HepG2 (cell line): Measurements from ENCODE around the gene MED25. TPM values are rescaled to one million over a fixed set of nuclear protein-coding genes. Genes with fewer than 3 reads are reported as not detected.
A peak's percentile ranks its signal among the peaks of the same experiment; 100 is the strongest.

ENCODE experiments used
- CCAR2 ChIP-seq: fragments of 200-400 bp; formaldehyde crosslinking; optimal IDR thresholded peaks from 2 replicates; pipeline ENCODE3; 2018; ENCODE audit warnings: low read depth, mild to moderate bottlenecking, low read length, moderate library complexity
- MXD1 ChIP-seq: sonication (generic); formaldehyde crosslinking; IDR thresholded peaks from 2 replicates; pipeline ENCODE4 v1.4.0; 2020; ENCODE audit warnings: mild to moderate bottlenecking, missing genetic modification reagents
- RARA ChIP-seq: IDR thresholded peaks from 2 replicates; pipeline ENCODE4 v1.6.1; 2016; ENCODE audit warnings: missing genetic modification reagents, missing compliant biosample characterization
- SP140L ChIP-seq: sonication (generic); formaldehyde crosslinking; IDR thresholded peaks from 2 replicates; pipeline ENCODE4 v1.4.0; 2020; ENCODE audit warnings: missing genetic modification reagents, borderline replicate concordance
- TBP ChIP-seq: sonication (generic); formaldehyde crosslinking; IDR thresholded peaks from 2 replicates; pipeline ENCODE4 v1.5.0; 2020; ENCODE audit warnings: missing genetic modification reagents
- ZBTB40 ChIP-seq, 2 experiments: fragments of 450-650 bp in 1 of 2; sonication (generic) in 1 of 2; formaldehyde crosslinking in 1 of 2; IDR thresholded peaks; 2 replicates each; pipeline versions ENCODE4 v1.6.1 to v1.8.0; 2016 to 2022; ENCODE audit warnings: antibody characterized with exemption in 1 of 2, mild to moderate bottlenecking in 1 of 2, missing genetic modification reagents in 1 of 2
- ZNF136 ChIP-seq: sonication (generic); formaldehyde crosslinking; IDR thresholded peaks from 2 replicates; pipeline ENCODE4 v1.8.1; 2022; ENCODE audit warnings: low read depth, mild to moderate bottlenecking, moderate library complexity, missing genetic modification reagents
- ZNF263 ChIP-seq: sonication (generic); formaldehyde crosslinking; IDR thresholded peaks from 2 replicates; pipeline ENCODE4 v1.4.0; 2020; ENCODE audit warnings: missing genetic modification reagents
- ZNF333 ChIP-seq: sonication (generic); formaldehyde crosslinking; IDR thresholded peaks from 2 replicates; pipeline ENCODE4 v1.4.0; 2020; ENCODE audit warnings: mild to moderate bottlenecking, missing genetic modification reagents, borderline replicate concordance
- ZNF383 ChIP-seq: sonication (generic); formaldehyde crosslinking; IDR thresholded peaks from 2 replicates; pipeline ENCODE4 v1.4.0; 2020; ENCODE audit warnings: missing genetic modification reagents, mild to moderate bottlenecking, borderline replicate concordance
- ZNF777 ChIP-seq: sonication (generic); formaldehyde crosslinking; IDR thresholded peaks from 2 replicates; pipeline ENCODE4 v1.4.0; 2020; ENCODE audit warnings: missing genetic modification reagents
- polyA plus RNA-seq, 8 experiments: library from polyadenylated mRNA; depleted of rRNA in 3 of 8; stranded (reverse) in 7 of 8; unstranded in 1 of 8; fragments of >200 nt; fragmentation: Illumina TruSeq in 4 of 8; extraction: Trizol in 4 of 8; gene quantifications; 2 replicates each; pipeline versions ENCODE4 v1.2.1 to v1.2.3, GENCODE V29; 2011 to 2016; ENCODE audit warnings: low read depth in 4 of 8, missing spikeins in 1 of 8, mixed read lengths in 1 of 8; ENCODE audit not compliant: insufficient read depth in 1 of 8
- total RNA-seq, 5 experiments: library from RNA; depleted of rRNA; stranded (reverse); fragments of >200 nt; fragmentation: Illumina TruSeq; extraction: Trizol; gene quantifications; 2 replicates each; pipeline ENCODE4 v1.2.3, GENCODE V29; 2016; ENCODE audit warnings: low read depth in 1 of 5
- TF ChIP-seq, protein P1 (sequence below): sonication (generic); formaldehyde crosslinking; IDR thresholded peaks from 2 replicates; pipeline ENCODE4 v1.9.0; 2021; ENCODE audit warnings: missing genetic modification reagents, mild to moderate bottlenecking, borderline replicate concordance
- TF ChIP-seq, protein P2 (sequence below): sonication (generic); formaldehyde crosslinking; IDR thresholded peaks from 2 replicates; pipeline ENCODE4 v1.4.0; 2020; ENCODE audit warnings: missing genetic modification reagents, mild to moderate bottlenecking, borderline replicate concordance
- TF ChIP-seq, protein P3 (sequence below): sonication (generic); formaldehyde crosslinking; IDR thresholded peaks from 2 replicates; pipeline ENCODE4 v1.8.0; 2022; ENCODE audit warnings: mild to moderate bottlenecking, missing genetic modification reagents, moderate library complexity

Gene MED25
- total and polyA plus RNA-seq, 2 of the 13 experiments (the other 11 are each of a cell fraction or from before 2014, with no cell fraction given) = 11.1 to 15.1 TPM

GRCh38 chr19:49875857-49876421, 57.9 kb downstream of the MED25 start (continued):
- TF ChIP-seq ZBTB40 (IDR thresholded peaks at IDR 0.05) (peak; percentile 40; the same call in 1 of the 2 replicates), ZBTB40 (CRISPR knock-in tag; IDR thresholded peaks at IDR 0.05) (no peak; the same call in 1 of the 2 replicates), CCAR2 (no peak), SP140L (0 out of 2 replicates have a peak, but pooled peaks have one; percentile 6), MXD1 (CRISPR knock-in tag) (no peak; the same call in 1 of the 2 replicates), ZNF263 (CRISPR knock-in tag) (peak; percentile 97), RARA (CRISPR knock-in tag) (no peak), TBP (CRISPR knock-in tag) (no peak), ZNF136 (CRISPR knock-in tag) (no peak), ZNF333 (no peak), ZNF383 (CRISPR knock-in tag) (no peak), ZNF777 (peak; percentile 32)
- TF ChIP-seq, protein P1, sequence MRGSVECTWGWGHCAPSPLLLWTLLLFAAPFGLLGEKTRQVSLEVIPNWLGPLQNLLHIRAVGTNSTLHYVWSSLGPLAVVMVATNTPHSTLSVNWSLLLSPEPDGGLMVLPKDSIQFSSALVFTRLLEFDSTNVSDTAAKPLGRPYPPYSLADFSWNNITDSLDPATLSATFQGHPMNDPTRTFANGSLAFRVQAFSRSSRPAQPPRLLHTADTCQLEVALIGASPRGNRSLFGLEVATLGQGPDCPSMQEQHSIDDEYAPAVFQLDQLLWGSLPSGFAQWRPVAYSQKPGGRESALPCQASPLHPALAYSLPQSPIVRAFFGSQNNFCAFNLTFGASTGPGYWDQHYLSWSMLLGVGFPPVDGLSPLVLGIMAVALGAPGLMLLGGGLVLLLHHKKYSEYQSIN = no peak
- TF ChIP-seq, protein P2, sequence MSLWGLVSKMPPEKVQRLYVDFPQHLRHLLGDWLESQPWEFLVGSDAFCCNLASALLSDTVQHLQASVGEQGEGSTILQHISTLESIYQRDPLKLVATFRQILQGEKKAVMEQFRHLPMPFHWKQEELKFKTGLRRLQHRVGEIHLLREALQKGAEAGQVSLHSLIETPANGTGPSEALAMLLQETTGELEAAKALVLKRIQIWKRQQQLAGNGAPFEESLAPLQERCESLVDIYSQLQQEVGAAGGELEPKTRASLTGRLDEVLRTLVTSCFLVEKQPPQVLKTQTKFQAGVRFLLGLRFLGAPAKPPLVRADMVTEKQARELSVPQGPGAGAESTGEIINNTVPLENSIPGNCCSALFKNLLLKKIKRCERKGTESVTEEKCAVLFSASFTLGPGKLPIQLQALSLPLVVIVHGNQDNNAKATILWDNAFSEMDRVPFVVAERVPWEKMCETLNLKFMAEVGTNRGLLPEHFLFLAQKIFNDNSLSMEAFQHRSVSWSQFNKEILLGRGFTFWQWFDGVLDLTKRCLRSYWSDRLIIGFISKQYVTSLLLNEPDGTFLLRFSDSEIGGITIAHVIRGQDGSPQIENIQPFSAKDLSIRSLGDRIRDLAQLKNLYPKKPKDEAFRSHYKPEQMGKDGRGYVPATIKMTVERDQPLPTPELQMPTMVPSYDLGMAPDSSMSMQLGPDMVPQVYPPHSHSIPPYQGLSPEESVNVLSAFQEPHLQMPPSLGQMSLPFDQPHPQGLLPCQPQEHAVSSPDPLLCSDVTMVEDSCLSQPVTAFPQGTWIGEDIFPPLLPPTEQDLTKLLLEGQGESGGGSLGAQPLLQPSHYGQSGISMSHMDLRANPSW = no peak
- TF ChIP-seq, protein P3, sequence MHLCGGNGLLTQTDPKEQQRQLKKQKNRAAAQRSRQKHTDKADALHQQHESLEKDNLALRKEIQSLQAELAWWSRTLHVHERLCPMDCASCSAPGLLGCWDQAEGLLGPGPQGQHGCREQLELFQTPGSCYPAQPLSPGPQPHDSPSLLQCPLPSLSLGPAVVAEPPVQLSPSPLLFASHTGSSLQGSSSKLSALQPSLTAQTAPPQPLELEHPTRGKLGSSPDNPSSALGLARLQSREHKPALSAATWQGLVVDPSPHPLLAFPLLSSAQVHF (CRISPR knock-in tag) = no peak
